ENCODE results near the gene EHMT1. TPM values are rescaled to one million over a fixed set of nuclear protein-coding genes. Genes with fewer than 3 reads are reported as not detected.

EHMT1 gene
- total RNA-seq, 4 donors from 2014 or later = 38.6 to 77.8 (median 54.3) TPM

- no peak for DNase-seq
- Histone ChIP-seq H3K27me3 (no peaks in the 10 kb centered on the region), H3K27ac (no peak overlapping the region), H3K4me3 (no peak overlapping the region), H3K4me1 (no peaks in the 10 kb centered on the region), H3K9me3 (no peaks in the 10 kb centered on the region), H3K36me3 (peaks cover 0 to 57% of the 10 kb centered on the region in 2 donors)
- intact Hi-C loops (cut with DNase I; ENCODE audit: low total_unique reads) (no loop called here), in situ Hi-C loops (cut with MboI; ENCODE audit: low sequenced_read_pairs in 4 of 4) (no loop called here)
- TF ChIP-seq POLR2A (IDR thresholded peaks at IDR 0.05) (no peak), CTCF (IDR thresholded peaks at IDR 0.05 in 4 of 5, conservative IDR thresholded peaks at IDR 0.05 in 1 of 5) (no peak)
- ATAC-seq = no peak
These were observed 183.9 kb downstream of the EHMT1 start for GRCh38 chr9:137802521-137803243.

- in situ Hi-C loops (cut with MboI; ENCODE audit: low sequenced_read_pairs in 4 of 4) = no loop called here
- no peak overlapping the region for H3K27ac ChIP-seq
- TF ChIP-seq CTCF (IDR thresholded peaks at IDR 0.05 in 4 of 5, conservative IDR thresholded peaks at IDR 0.05 in 1 of 5) (no peak), POLR2A (IDR thresholded peaks at IDR 0.05) (no peak)
- no peak for DNase-seq
- H3K36me3 ChIP-seq = peaks cover 0 to 48% of the 10 kb centered on the region in 2 donors
- H3K4me3 ChIP-seq = no peak overlapping the region
- intact Hi-C loops (cut with DNase I; ENCODE audit: low total_unique reads) = no loop called here
- no peaks in the 10 kb centered on the region for H3K4me1 ChIP-seq
- H3K27me3 ChIP-seq = no peaks in the 10 kb centered on the region
- no peaks in the 10 kb centered on the region for H3K9me3 ChIP-seq
- ATAC-seq = no peak
These were observed 186.3 kb downstream of the EHMT1 start for GRCh38 chr9:137804908-137805630.

- in situ Hi-C loops (cut with MboI; ENCODE audit: low sequenced_read_pairs in 4 of 4) = no loop called here
- ATAC-seq = no peak
These were observed 189.2 kb downstream of the EHMT1 start for GRCh38 chr9:137807721-137808703.

More at GRCh38 chr9:137807721-137808703, 189.2 kb downstream of the EHMT1 start:
- no peak overlapping the region for H3K27ac ChIP-seq
- intact Hi-C loops (cut with DNase I; ENCODE audit: low total_unique reads) = no loop called here
- no peak for DNase-seq
- H3K36me3 ChIP-seq = peaks cover 0 to 25% of the 10 kb centered on the region in 2 donors
- no peak overlapping the region for H3K4me3 ChIP-seq
- H3K27me3 ChIP-seq = no peaks in the 10 kb centered on the region
- TF ChIP-seq CTCF (IDR thresholded peaks at IDR 0.05 in 4 of 5, conservative IDR thresholded peaks at IDR 0.05 in 1 of 5) = no peak
- TF ChIP-seq POLR2A (IDR thresholded peaks at IDR 0.05) = no peak
- no peaks in the 10 kb centered on the region for H3K4me1 ChIP-seq
- H3K9me3 ChIP-seq = no peaks in the 10 kb centered on the region
